ENCODE measurements around the gene CEND1.

The CEND1 gene

GRCh38 chr11:827146-827896 is 37.4 kb upstream of the CEND1 start:
- no peak for DNase-seq

GRCh38 chr11:826836-827145 is 36.9 kb upstream of the CEND1 start:
- DNase-seq: no peak

GRCh38 chr11:826227-826621 is 36.3 kb upstream of the CEND1 start:
- no peak for DNase-seq

GRCh38 chr11:825366-826226 is 35.7 kb upstream of the CEND1 start:
- no peak for DNase-seq

- DNase-seq: no peak
Measured at GRCh38 chr11:824942-825341, 35.1 kb upstream of the CEND1 start.

- DNase-seq: no peak
Measured at GRCh38 chr11:824292-824880, 34.5 kb upstream of the CEND1 start.

- no peak for DNase-seq
Measured at GRCh38 chr11:823441-824291, 33.8 kb upstream of the CEND1 start.

- DNase-seq: no peak
Measured at GRCh38 chr11:821512-822371, 31.9 kb upstream of the CEND1 start.

- no peak for DNase-seq
Measured at GRCh38 chr11:820655-821511, 31.0 kb upstream of the CEND1 start.

- DNase-seq: peak; percentile 93
Measured at GRCh38 chr11:819943-820649, 30.2 kb upstream of the CEND1 start.

GRCh38 chr11:819129-819931 is 29.4 kb upstream of the CEND1 start:
- peak; percentile 88 for DNase-seq

- no peak for DNase-seq
Measured at GRCh38 chr11:818396-819128, 28.7 kb upstream of the CEND1 start, which contains the start of gene PNPLA2. Gene PNPLA2, plus strand, starts transcription at chr11:818914. Its CDS starts 805 bp downstream, at chr11:819719.

- no peak for DNase-seq
Measured at GRCh38 chr11:816433-816779, 26.5 kb upstream of the CEND1 start.

- DNase-seq: no peak
Measured at GRCh38 chr11:815675-816432, 26.0 kb upstream of the CEND1 start.

- no peak for DNase-seq
Measured at GRCh38 chr11:813456-814096, 23.7 kb upstream of the CEND1 start.

GRCh38 chr11:813072-813455 is 23.2 kb upstream of the CEND1 start:
- DNase-seq: no peak

- no peak for DNase-seq
Measured at GRCh38 chr11:812390-812789, 22.5 kb upstream of the CEND1 start.
